GM12875 (cell line): ENCODE data around the gene RAP1A.

Experiments used
- H3K4me3 ChIP-seq: one replicate; pipeline ENCODE4 v1.5.1; 2011; ENCODE audit warnings: low read depth, low read length, control low read depth
- TF ChIP-seq, protein P1 (sequence below): IDR thresholded peaks from 2 replicates; pipeline ENCODE4 v1.5.1; 2011; ENCODE audit warnings: low read depth, mild to moderate bottlenecking, control low read depth, inconsistent platforms, low read length, moderate library complexity, borderline replicate concordance; ENCODE audit not compliant: insufficient read depth

RAP1A gene

DNA sequence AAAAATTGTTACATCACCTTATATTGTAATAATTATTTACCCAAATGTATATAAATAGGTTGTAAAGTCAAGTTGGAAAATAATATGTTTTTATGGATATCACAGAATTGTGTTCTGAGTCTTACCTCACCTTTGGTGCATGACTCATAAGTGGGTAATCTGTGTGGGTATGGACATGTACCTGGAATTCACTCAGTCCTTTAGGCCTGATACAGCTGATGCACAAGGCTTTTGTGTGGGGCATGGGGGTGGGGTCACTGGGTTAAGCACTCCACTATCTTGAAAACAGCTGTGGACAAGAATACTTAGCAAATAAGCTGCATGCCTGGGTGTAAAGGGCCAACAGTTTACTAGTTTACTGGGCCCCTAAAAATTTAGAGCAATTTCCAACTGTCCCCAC is 85.2 kb downstream of the RAP1A start:
- no peak overlapping the region for H3K4me3 ChIP-seq
- TF ChIP-seq, protein P1, sequence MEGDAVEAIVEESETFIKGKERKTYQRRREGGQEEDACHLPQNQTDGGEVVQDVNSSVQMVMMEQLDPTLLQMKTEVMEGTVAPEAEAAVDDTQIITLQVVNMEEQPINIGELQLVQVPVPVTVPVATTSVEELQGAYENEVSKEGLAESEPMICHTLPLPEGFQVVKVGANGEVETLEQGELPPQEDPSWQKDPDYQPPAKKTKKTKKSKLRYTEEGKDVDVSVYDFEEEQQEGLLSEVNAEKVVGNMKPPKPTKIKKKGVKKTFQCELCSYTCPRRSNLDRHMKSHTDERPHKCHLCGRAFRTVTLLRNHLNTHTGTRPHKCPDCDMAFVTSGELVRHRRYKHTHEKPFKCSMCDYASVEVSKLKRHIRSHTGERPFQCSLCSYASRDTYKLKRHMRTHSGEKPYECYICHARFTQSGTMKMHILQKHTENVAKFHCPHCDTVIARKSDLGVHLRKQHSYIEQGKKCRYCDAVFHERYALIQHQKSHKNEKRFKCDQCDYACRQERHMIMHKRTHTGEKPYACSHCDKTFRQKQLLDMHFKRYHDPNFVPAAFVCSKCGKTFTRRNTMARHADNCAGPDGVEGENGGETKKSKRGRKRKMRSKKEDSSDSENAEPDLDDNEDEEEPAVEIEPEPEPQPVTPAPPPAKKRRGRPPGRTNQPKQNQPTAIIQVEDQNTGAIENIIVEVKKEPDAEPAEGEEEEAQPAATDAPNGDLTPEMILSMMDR, result no peak

DNA sequence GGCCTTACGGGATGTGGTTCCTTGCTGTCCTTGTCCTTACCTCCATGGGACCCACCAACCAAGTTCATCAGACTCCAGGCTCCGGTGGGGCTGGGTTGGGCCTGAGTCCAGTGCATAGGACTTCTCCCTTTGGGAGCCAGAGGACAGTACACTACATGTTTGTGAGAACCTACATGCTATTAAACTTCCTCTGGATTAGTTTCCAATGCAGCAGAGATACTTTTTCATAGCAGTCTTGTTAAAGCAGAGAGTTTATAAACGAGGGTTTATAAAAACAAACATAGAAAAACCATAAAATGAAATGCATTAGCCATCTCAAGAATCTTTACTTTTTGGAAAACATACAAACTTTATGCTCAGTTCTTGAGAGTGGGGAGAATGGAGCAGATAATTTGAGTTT is 86.3 kb downstream of the RAP1A start:
- TF ChIP-seq, protein P1, result no peak
- H3K4me3 ChIP-seq, result no peak overlapping the region

DNA sequence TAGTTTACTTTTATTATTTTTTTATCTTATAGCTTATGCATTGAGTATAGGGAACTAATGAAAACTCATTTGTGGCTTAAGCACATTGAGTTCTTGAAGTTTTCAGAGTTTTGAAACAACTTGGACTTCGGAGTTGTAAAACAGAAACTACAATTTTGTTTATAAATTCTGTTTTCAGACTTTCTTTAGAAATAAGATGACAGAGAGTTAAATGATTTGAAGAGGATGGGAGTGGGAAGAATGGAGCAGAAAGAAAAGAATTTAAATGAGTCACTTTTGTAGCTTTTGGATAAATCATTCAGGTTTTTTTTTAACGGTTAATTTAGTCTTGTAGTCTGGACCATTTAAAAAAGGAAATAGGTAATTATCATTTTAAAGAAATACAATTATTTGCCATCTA is 87.3 kb downstream of the RAP1A start:
- H3K4me3 ChIP-seq, result no peak overlapping the region
- TF ChIP-seq, protein P1, result no peak

DNA sequence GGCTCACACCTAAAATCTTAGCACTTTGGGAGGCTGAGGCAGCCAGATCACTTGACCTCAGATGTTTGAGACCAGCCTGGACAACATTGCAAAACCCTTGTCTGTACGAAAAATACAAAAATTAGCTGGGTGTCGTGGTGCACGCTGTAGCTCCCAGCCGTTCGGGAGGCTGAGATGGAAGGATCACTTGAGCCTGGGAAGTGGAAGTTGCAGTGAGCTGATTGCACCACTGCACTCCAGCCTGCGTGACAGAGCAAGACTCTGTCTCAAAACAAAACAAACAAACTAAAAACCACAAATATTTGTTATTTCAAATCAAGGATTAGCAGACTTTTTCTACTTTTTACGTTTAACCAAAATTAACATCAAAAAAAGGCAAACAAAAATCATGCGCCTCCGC is 88.3 kb downstream of the RAP1A start:
- no peak overlapping the region for H3K4me3 ChIP-seq
- TF ChIP-seq, protein P1, result no peak

DNA sequence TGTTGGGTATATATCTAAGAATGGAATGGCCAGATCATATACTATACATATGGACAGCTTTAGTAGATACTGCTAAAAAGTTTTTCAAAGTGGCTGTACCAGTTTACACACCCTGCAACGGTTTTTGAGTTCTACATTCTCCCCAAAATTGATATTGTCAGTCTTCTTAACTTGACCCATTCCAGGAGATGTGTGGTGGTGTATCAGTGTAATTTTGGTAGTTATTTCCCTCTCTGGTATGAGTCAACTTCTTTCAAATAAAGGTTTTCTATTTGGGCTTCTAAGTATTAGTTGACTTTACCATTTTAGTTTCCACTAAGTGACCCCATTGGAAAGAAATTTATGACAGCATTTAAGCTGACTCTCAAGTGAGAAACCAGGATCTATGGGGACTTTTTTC is 90.4 kb downstream of the RAP1A start:
- TF ChIP-seq, protein P1, result no peak
- H3K4me3 ChIP-seq, result no peak overlapping the region

DNA sequence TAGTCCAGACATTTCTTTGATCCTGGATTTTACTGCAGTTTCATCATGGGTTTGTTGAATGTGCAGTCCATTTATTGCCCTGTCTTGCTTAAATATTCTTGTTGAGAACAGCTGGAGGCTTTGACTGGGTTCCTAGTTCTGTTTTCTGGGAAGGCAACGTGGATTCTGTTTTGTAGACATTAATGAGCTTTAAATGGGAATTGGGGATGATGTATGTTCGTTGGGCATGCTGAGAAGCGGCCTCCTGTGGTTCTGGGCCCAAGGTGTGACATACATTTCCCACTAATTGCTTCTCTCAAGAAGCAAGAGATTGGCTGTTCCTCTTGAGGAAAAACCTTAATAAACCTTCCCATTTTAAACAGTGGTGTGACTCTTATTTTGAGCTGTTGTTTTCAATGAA is 96.7 kb downstream of the RAP1A start:
- TF ChIP-seq, protein P1, result no peak
- H3K4me3 ChIP-seq, result no peak overlapping the region

DNA sequence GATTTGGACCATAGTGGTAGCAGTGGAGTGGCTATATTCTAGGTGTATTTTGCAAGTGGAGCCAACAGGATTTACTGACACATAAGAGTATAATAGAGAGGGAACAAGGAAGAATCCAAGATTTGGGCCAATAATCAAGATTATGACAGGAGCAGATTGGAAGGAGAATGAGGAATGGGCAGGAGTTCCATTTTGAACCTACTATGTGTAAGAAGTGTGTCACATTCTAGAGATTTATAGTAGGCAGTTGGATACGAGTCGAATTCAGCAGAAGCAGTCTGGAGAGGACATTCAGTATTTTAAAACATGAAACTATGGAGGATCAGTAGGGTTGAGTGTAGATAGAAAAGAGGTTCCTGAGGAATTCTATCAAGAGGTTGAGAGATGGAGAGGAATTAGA is 97.9 kb downstream of the RAP1A start:
- TF ChIP-seq, protein P1, result no peak

More for the DNA sequence above, 97.9 kb downstream of the RAP1A start:
- H3K4me3 ChIP-seq, result no peak overlapping the region
